Liver (tissue), 9 donors: ENCODE data around the gene TREX2. TPM values are rescaled to one million over a fixed set of nuclear protein-coding genes. Genes with fewer than 3 reads are reported as not detected.

Experiments used
- DNase-seq: peaks from one replicate; pipeline ENCODE4 v3.0.0-alpha.2; 2017; ENCODE audit warnings: low spot score
- H3K27ac ChIP-seq, 2 donors: one replicate each; pipeline ENCODE4 v1.7.0; 2013; ENCODE audit warnings: inconsistent platforms in 2 of 2, low read length in 2 of 2, control low read depth in 1 of 2, low read depth in 1 of 2, mild to moderate bottlenecking in 1 of 2
- H3K27me3 ChIP-seq, 4 donors: one replicate each; pipeline versions ENCODE4 v1.6.1 to v1.7.0; 2013; ENCODE audit warnings: low read length in 3 of 4, inconsistent platforms in 1 of 4, mild to moderate bottlenecking in 1 of 4, moderate library complexity in 1 of 4; ENCODE audit not compliant: control insufficient read depth in 4 of 4, insufficient read depth in 4 of 4
- H3K36me3 ChIP-seq, 4 donors: one replicate each; pipeline versions ENCODE4 v1.6.1 to v1.7.0; 2013; ENCODE audit warnings: low read length in 3 of 4, mild to moderate bottlenecking in 3 of 4, low read depth in 1 of 4, moderate library complexity in 1 of 4; ENCODE audit not compliant: control insufficient read depth in 4 of 4, insufficient read depth in 3 of 4
- H3K4me1 ChIP-seq, 4 donors: one replicate each; pipeline versions ENCODE4 v1.6.1 to v1.7.0; 2013; ENCODE audit warnings: low read length in 3 of 4, mild to moderate bottlenecking in 3 of 4, moderate library complexity in 1 of 4; ENCODE audit not compliant: control insufficient read depth in 4 of 4, insufficient read depth in 4 of 4
- H3K4me3 ChIP-seq, 3 donors: one replicate each; pipeline versions ENCODE4 v1.6.1 to v1.7.0; 2013; ENCODE audit warnings: low read length in 3 of 3, control low read depth in 1 of 3, low read depth in 1 of 3, mild to moderate bottlenecking in 1 of 3
- H3K9ac ChIP-seq, 2 donors: one replicate each; pipeline ENCODE4 v1.7.0; 2013; ENCODE audit warnings: low read length in 2 of 2, mild to moderate bottlenecking in 2 of 2, moderate library complexity in 2 of 2, control low read depth in 1 of 2, low read depth in 1 of 2
- H3K9me3 ChIP-seq, 4 donors: one replicate each; pipeline versions ENCODE4 v1.6.1 to v1.7.0; 2013; ENCODE audit warnings: low read length in 3 of 4; ENCODE audit not compliant: control insufficient read depth in 4 of 4
- EGR1 ChIP-seq, 2 donors: IDR thresholded peaks; 2 replicates each; pipeline ENCODE4 v1.6.1; 2016 to 2018; ENCODE audit warnings: antibody characterized with exemption in 2 of 2, low read depth in 2 of 2
- FOXA1 ChIP-seq: IDR thresholded peaks from 2 replicates; pipeline ENCODE4 v1.6.1; 2016; ENCODE audit warnings: antibody characterized with exemption
- FOXA2 ChIP-seq: IDR thresholded peaks from 2 replicates; pipeline ENCODE4 v1.6.1; 2016; ENCODE audit warnings: antibody characterized with exemption
- GABPA ChIP-seq, 2 donors: IDR thresholded peaks in 1 of 2; conservative IDR thresholded peaks in 1 of 2; 2 replicates each; pipeline ENCODE4 v1.6.1; 2016; ENCODE audit warnings: antibody characterized with exemption in 2 of 2, mild to moderate bottlenecking in 1 of 2, moderate library complexity in 1 of 2
- HNF4A ChIP-seq, 2 donors: conservative IDR thresholded peaks; 2 replicates each; pipeline ENCODE4 v1.6.1; 2016; ENCODE audit warnings: antibody characterized with exemption in 2 of 2, mild to moderate bottlenecking in 2 of 2
- JUND ChIP-seq, 2 donors: IDR thresholded peaks; 2 replicates each; pipeline ENCODE4 v1.6.1; 2016; ENCODE audit warnings: antibody characterized with exemption in 2 of 2
- MAX ChIP-seq: IDR thresholded peaks from 2 replicates; pipeline ENCODE4 v1.6.1; 2016; ENCODE audit warnings: antibody characterized with exemption
- NR2F2 ChIP-seq: IDR thresholded peaks from 2 replicates; pipeline ENCODE4 v1.6.1; 2016; ENCODE audit warnings: antibody characterized with exemption
- RAD21 ChIP-seq, 2 donors: IDR thresholded peaks; 2 replicates each; pipeline ENCODE4 v1.6.1; 2016; ENCODE audit warnings: antibody characterized with exemption in 2 of 2, mild to moderate bottlenecking in 2 of 2
- RXRA ChIP-seq, 2 donors: IDR thresholded peaks; 2 replicates each; pipeline ENCODE4 v1.6.1; 2017 to 2018; ENCODE audit warnings: antibody characterized with exemption in 2 of 2, mild to moderate bottlenecking in 1 of 2
- SP1 ChIP-seq: IDR thresholded peaks from 2 replicates; pipeline ENCODE4 v1.6.1; 2018; ENCODE audit warnings: antibody characterized with exemption, mild to moderate bottlenecking
- TAF1 ChIP-seq: conservative IDR thresholded peaks from 2 replicates; pipeline ENCODE4 v1.6.1; 2016; ENCODE audit warnings: antibody characterized with exemption, mild to moderate bottlenecking
- YY1 ChIP-seq: IDR thresholded peaks from 2 replicates; pipeline ENCODE4 v1.6.1; 2016; ENCODE audit warnings: antibody characterized with exemption, mild to moderate bottlenecking
- WGBS: extraction: QIAGEN DNeasy Blood & Tissue Kit; methylation state at CpG from one replicate; pipeline ENCODE4 v1.1.7; 2013; 5-methylcytosine and 5-hydroxymethylcytosine counted together
- polyA plus RNA-seq, 2 donors: library from polyadenylated mRNA; stranded (reverse) in 1 of 2; unstranded in 1 of 2; fragments of 200-250 nt in 1 of 2; fragments of >200 nt in 1 of 2; fragmentation: Nextera tagmentation in 1 of 2; extraction: Ambion mirVana in 1 of 2; gene quantifications; one replicate each; pipeline versions ENCODE4 v1.2.1 to v1.2.3, GENCODE V29; 2013 to 2015
- total RNA-seq, 2 donors: library from RNA; depleted of rRNA; stranded (reverse); fragments of >200 nt; gene quantifications; one replicate each; pipeline ENCODE4 v1.2.3, GENCODE V29; 2014
- TF ChIP-seq, protein P1 (sequence below): IDR thresholded peaks from 2 replicates; pipeline ENCODE4 v1.6.1; 2016; ENCODE audit warnings: antibody characterized with exemption
- TF ChIP-seq, protein P2 (sequence below): IDR thresholded peaks from 2 replicates; pipeline ENCODE4 v1.6.1; 2016; ENCODE audit warnings: antibody characterized with exemption, mild to moderate bottlenecking
- donor health status: healthy.
- donor health status: healthy.
- donor health status: healthy.
- donor health status: healthy.
- donor health status: healthy.

The TREX2 gene
- total and polyA plus RNA-seq, 4 donors: 0.13 to 1.3 (median 1.2) TPM; not detected in 1

DNA sequence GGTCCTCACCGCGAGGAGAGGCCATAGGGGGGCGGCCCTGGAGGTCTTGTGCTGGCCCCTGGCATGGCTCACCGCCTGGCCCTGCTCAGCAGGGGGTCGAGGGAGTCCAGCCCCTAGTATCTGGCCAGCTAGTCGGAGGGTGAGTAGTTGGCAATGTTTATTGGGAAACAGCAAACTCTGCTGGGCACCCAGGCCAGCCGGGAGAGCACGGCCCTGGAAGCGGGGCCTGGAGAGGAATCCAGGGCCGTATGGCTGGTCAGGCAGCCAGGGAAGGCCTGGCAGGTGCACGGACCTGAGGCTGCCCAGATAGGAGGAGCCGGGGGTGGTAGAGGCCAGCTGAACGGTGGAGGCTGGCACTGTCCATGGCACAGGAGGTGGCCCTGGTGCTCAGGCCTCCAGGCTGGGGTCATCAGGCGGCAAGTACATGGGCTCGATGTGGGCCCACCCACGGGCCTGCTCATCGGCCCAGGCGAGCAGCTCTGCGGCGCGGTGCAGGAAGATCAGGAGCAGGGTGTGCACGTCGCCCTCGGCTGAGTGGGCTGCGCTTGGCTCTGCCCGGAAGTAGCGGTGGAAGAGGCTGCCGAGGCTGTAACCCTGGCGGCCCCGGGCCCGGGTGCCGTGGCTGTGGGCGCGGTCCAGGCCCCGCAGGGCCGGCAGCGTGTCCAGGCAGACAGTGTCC, 1.4 kb downstream of the TREX2 start:
- Histone ChIP-seq H3K4me1 (no peaks in the 10 kb centered on the region), H3K27me3 (no peaks in the 10 kb centered on the region), H3K9me3 (no peaks in the 10 kb centered on the region), H3K36me3 (peaks cover 0 to 3% (median 0%) of the 10 kb centered on the region in 4 donors), H3K9ac (no peak overlapping the region), H3K4me3 (no peak overlapping the region), H3K27ac (no peak overlapping the region)
- no peak for DNase-seq
- WGBS: 95% methylated on average over 37 of the region's 37 CpGs
- TF ChIP-seq SP1 (no peak), YY1 (no peak), RXRA (IDR thresholded peaks at IDR 0.05) (no peak), FOXA2 (no peak), JUND (IDR thresholded peaks at IDR 0.05) (no peak), NR2F2 (no peak), MAX (no peak), RAD21 (IDR thresholded peaks at IDR 0.05) (no peak)

GRCh38 chrX:153443476-153444332, 2.2 kb downstream of the TREX2 start:
- Histone ChIP-seq H3K9ac (no peak overlapping the region), H3K27ac (no peak overlapping the region), H3K27me3 (no peaks in the 10 kb centered on the region), H3K4me3 (no peak overlapping the region), H3K9me3 (no peaks in the 10 kb centered on the region), H3K4me1 (no peaks in the 10 kb centered on the region), H3K36me3 (peaks cover 0 to 3% (median 0%) of the 10 kb centered on the region in 4 donors)
- no peak for DNase-seq
- TF ChIP-seq TAF1 (no peak), RXRA (IDR thresholded peaks at IDR 0.05) (no peak)
- TF ChIP-seq, protein P1, sequence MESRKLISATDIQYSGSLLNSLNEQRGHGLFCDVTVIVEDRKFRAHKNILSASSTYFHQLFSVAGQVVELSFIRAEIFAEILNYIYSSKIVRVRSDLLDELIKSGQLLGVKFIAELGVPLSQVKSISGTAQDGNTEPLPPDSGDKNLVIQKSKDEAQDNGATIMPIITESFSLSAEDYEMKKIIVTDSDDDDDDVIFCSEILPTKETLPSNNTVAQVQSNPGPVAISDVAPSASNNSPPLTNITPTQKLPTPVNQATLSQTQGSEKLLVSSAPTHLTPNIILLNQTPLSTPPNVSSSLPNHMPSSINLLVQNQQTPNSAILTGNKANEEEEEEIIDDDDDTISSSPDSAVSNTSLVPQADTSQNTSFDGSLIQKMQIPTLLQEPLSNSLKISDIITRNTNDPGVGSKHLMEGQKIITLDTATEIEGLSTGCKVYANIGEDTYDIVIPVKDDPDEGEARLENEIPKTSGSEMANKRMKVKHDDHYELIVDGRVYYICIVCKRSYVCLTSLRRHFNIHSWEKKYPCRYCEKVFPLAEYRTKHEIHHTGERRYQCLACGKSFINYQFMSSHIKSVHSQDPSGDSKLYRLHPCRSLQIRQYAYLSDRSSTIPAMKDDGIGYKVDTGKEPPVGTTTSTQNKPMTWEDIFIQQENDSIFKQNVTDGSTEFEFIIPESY: no peak
- WGBS: 92% methylated on average over 25 of the region's 25 CpGs

GRCh38 chrX:153442463-153442862, 3.4 kb downstream of the TREX2 start:
- Histone ChIP-seq H3K27ac (no peak overlapping the region), H3K36me3 (peaks cover 0 to 1% (median 0%) of the 10 kb centered on the region in 4 donors), H3K4me3 (no peak overlapping the region), H3K9me3 (no peaks in the 10 kb centered on the region), H3K4me1 (no peaks in the 10 kb centered on the region), H3K27me3 (no peaks in the 10 kb centered on the region), H3K9ac (no peak overlapping the region)
- no peak for DNase-seq
- 88% methylated on average over 5 of the region's 5 CpGs for WGBS
- no peak for TF ChIP-seq FOXA1
- TF ChIP-seq GABPA (IDR thresholded peaks at IDR 0.05 in 1 of 2, conservative IDR thresholded peaks at IDR 0.05 in 1 of 2): no peak
- TF ChIP-seq EGR1 (IDR thresholded peaks at IDR 0.05; ENCODE audit: low read depth in 2 of 2): no peak
- no peak for TF ChIP-seq RXRA (IDR thresholded peaks at IDR 0.05)
- TF ChIP-seq, protein P2, sequence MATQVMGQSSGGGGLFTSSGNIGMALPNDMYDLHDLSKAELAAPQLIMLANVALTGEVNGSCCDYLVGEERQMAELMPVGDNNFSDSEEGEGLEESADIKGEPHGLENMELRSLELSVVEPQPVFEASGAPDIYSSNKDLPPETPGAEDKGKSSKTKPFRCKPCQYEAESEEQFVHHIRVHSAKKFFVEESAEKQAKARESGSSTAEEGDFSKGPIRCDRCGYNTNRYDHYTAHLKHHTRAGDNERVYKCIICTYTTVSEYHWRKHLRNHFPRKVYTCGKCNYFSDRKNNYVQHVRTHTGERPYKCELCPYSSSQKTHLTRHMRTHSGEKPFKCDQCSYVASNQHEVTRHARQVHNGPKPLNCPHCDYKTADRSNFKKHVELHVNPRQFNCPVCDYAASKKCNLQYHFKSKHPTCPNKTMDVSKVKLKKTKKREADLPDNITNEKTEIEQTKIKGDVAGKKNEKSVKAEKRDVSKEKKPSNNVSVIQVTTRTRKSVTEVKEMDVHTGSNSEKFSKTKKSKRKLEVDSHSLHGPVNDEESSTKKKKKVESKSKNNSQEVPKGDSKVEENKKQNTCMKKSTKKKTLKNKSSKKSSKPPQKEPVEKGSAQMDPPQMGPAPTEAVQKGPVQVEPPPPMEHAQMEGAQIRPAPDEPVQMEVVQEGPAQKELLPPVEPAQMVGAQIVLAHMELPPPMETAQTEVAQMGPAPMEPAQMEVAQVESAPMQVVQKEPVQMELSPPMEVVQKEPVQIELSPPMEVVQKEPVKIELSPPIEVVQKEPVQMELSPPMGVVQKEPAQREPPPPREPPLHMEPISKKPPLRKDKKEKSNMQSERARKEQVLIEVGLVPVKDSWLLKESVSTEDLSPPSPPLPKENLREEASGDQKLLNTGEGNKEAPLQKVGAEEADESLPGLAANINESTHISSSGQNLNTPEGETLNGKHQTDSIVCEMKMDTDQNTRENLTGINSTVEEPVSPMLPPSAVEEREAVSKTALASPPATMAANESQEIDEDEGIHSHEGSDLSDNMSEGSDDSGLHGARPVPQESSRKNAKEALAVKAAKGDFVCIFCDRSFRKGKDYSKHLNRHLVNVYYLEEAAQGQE: no peak
- TF ChIP-seq SP1: no peak
- TF ChIP-seq RAD21 (IDR thresholded peaks at IDR 0.05): no peak
- TF ChIP-seq, protein P1: no peak
- TF ChIP-seq MAX: no peak
- TF ChIP-seq HNF4A (conservative IDR thresholded peaks at IDR 0.05): no peak
- no peak for TF ChIP-seq JUND (IDR thresholded peaks at IDR 0.05)
